ENCODE measurements around the gene C1GALT1C1L. TPM values are rescaled to one million over a fixed set of nuclear protein-coding genes. Genes with fewer than 3 reads are reported as not detected.

C1GALT1C1L gene
- total and polyA plus RNA-seq, 2 of the 13 experiments (the other 11 are each of a cell fraction or from before 2014, with no cell fraction given): 1.3 to 2.4 TPM

- TF ChIP-seq MED8 (CRISPR knock-in tag; IDR thresholded peaks at IDR 0.05; ENCODE audit: insufficient replicate concordance) (no peak), MAZ (IDR thresholded peaks at IDR 0.05; ENCODE audit: borderline replicate concordance, low read depth, low read length) (no peak), MAZ (CRISPR knock-in tag; IDR thresholded peaks at IDR 0.05; ENCODE audit: low read depth) (no peak), IRX3 (CRISPR knock-in tag; IDR thresholded peaks at IDR 0.05; ENCODE audit: borderline replicate concordance, low read depth) (no peak), KLF15 (CRISPR knock-in tag; IDR thresholded peaks at IDR 0.05; ENCODE audit: borderline replicate concordance) (no peak), SIN3A (IDR thresholded peaks at IDR 0.05; ENCODE audit: borderline replicate concordance, low read depth, low read length) (no peak), MXD1 (CRISPR knock-in tag; IDR thresholded peaks at IDR 0.05) (no peak), NCOA1 (CRISPR knock-in tag; IDR thresholded peaks at IDR 0.05) (no peak), ZFP36L1 (CRISPR knock-in tag; IDR thresholded peaks at IDR 0.05) (no peak; the same call in 1 of the 2 replicates), GATA4 (IDR thresholded peaks at IDR 0.05; ENCODE audit: borderline replicate concordance, low read depth) (peak; percentile 39; the same call in 1 of the 2 replicates), HNF1A (IDR thresholded peaks at IDR 0.05; ENCODE audit: low read depth) (peak; percentile 67), HNF1A (CRISPR knock-in tag; IDR thresholded peaks at IDR 0.05; ENCODE audit: borderline replicate concordance) (no peak; the same call in 1 of the 2 replicates), ZNF331 (CRISPR knock-in tag; IDR thresholded peaks at IDR 0.05) (peak; percentile 52; the same call in 1 of the 2 replicates), ZNF282 (IDR thresholded peaks at IDR 0.05; ENCODE audit: partially characterized antibody) (no peak), ZBED4 (CRISPR knock-in tag; IDR thresholded peaks at IDR 0.05; ENCODE audit: borderline replicate concordance) (peak; percentile 21; the same call in 1 of the 2 replicates), NFKB2 (CRISPR knock-in tag; IDR thresholded peaks at IDR 0.05; ENCODE audit: borderline replicate concordance) (no peak)
- TF ChIP-seq, protein P1, sequence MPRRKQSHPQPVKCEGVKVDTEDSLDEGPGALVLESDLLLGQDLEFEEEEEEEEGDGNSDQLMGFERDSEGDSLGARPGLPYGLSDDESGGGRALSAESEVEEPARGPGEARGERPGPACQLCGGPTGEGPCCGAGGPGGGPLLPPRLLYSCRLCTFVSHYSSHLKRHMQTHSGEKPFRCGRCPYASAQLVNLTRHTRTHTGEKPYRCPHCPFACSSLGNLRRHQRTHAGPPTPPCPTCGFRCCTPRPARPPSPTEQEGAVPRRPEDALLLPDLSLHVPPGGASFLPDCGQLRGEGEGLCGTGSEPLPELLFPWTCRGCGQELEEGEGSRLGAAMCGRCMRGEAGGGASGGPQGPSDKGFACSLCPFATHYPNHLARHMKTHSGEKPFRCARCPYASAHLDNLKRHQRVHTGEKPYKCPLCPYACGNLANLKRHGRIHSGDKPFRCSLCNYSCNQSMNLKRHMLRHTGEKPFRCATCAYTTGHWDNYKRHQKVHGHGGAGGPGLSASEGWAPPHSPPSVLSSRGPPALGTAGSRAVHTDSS (CRISPR knock-in tag; conservative IDR thresholded peaks at IDR 0.05): no peak
Measured at GRCh38 chr2:43634604-43635306, 41.5 kb downstream of the C1GALT1C1L start (continued).
